ENCODE data around the gene ZBTB25. TPM values are rescaled to one million over a fixed set of nuclear protein-coding genes. Genes with fewer than 3 reads are reported as not detected.

ZBTB25 gene
- total and polyA plus RNA-seq, 10 of the 15 experiments (the other 5 are each of a cell fraction or from before 2014, with no cell fraction given) = 4.1 to 33.9 (median 9.7) TPM

GRCh38 chr14:64474698-64475097, 28.9 kb downstream of the ZBTB25 start:
- H3K36me3 ChIP-seq (ENCODE audit: control insufficient read depth in 2 of 2, insufficient read depth in 2 of 2, low read length in 1 of 2) = no peaks in the 10 kb centered on the region; a peak in 1 of 4 replicates
- no peaks in the 10 kb centered on the region for H3K9me3 ChIP-seq (replicated peaks; ENCODE audit: control insufficient read depth, insufficient read depth, low read length)
- DNase-seq (ENCODE audit: low read depth, low spot score) (no peak), FAIRE-seq (no peak), ATAC-seq (no peak)
- no TSS peak for BruUV-seq (replicated peaks)
- ChIA-PET POLR2A (interaction anchor here (1.1 to 1.2 kb wide), 2 partner anchors 30 to 38 kb away, joined by 3 to 7 read pairs; no protein-coding TSS in a partner anchor), SMC1A (ENCODE audit: uncharacterized antibody, unreplicated experiment) (interaction anchor here (0.8 to 2.8 kb wide), 13 partner anchors 10 to 161 kb away, joined by 3 to 14 read pairs (median 4); no protein-coding TSS in a partner anchor), CTCF (interaction anchor here (0.6 to 9.8 kb wide), 5 partner anchors 12 to 130 kb away, joined by 3 to 244 read pairs (median 3); no protein-coding TSS in a partner anchor), RAD21 (ENCODE audit: unreplicated experiment) (interaction anchor here (1.0 to 1.2 kb wide), 3 partner anchors 11 to 35 kb away, joined by 3 to 11 read pairs (median 4); no protein-coding TSS in a partner anchor)
- intact Hi-C loops (cut with micrococcal nuclease; ENCODE audit: unreplicated experiment) = no loop called here
- H3K4me1 ChIP-seq (ENCODE audit: control insufficient read depth, insufficient read depth, low read length) = peaks cover 8% of the 10 kb centered on the region
- no peak overlapping the region for H3K4me3 ChIP-seq
- no peaks in the 10 kb centered on the region for H4K20me1 ChIP-seq (ENCODE audit: control insufficient read depth, insufficient read depth)
- no peak overlapping the region for H3K27ac ChIP-seq (ENCODE audit: control insufficient read depth, insufficient read depth)
- no peaks in the 10 kb centered on the region for H3K27me3 ChIP-seq (replicated peaks in 1 of 2; ENCODE audit: control insufficient read depth in 2 of 2, insufficient read depth in 2 of 2, low read length in 1 of 2)
- no peak overlapping the region for H3K9ac ChIP-seq (ENCODE audit: control insufficient read depth, insufficient read depth, low read length)
- H3K79me2 ChIP-seq (ENCODE audit: control insufficient read depth, insufficient read depth, low read length) = no peaks in the 10 kb centered on the region; the same call in 1 of the 2 replicates
- no peak overlapping the region for H2AFZ ChIP-seq (ENCODE audit: control insufficient read depth, low read depth, low read length)
- in situ Hi-C loops (cut with MboI) = loop anchor here (5.0 kb wide), 1 partner anchor 132 kb away; no protein-coding TSS in a partner anchor
- 83% methylated on average over 4 of the region's 4 CpGs for WGBS (ENCODE audit: insufficient coverage, insufficient replicate concordance, low lambda C conversion rate, missing lambda C conversion rate)
- TF ChIP-seq SIN3A (IDR thresholded peaks at IDR 0.05; ENCODE audit: low read depth, low read length) (no peak), SIX5 (IDR thresholded peaks at IDR 0.05; ENCODE audit: low read depth, low read length, severe bottlenecking) (no peak), JUND (IDR thresholded peaks at IDR 0.05; ENCODE audit: low read depth, low read length) (no peak), RELA (IDR thresholded peaks at IDR 0.05; ENCODE audit: borderline replicate concordance, partially characterized antibody) (no peak), EZH2 (IDR thresholded peaks at IDR 0.05; ENCODE audit: borderline replicate concordance, control insufficient read depth, low read depth, low read length) (no peak), YY1 (IDR thresholded peaks at IDR 0.05; ENCODE audit: low read depth, low read length) (no peak), MLLT1 (IDR thresholded peaks at IDR 0.05) (no peak), NFIC (IDR thresholded peaks at IDR 0.05; ENCODE audit: low read depth, low read length) (no peak), SUZ12 (IDR thresholded peaks at IDR 0.05; ENCODE audit: unreplicated experiment) (no peak), GATAD2B (conservative IDR thresholded peaks at IDR 0.05; ENCODE audit: low read depth) (no peak), SUPT20H (IDR thresholded peaks at IDR 0.05; ENCODE audit: borderline replicate concordance, control insufficient read depth, low read depth, low read length) (no peak), HDGF (IDR thresholded peaks at IDR 0.05) (no peak), EP300 (IDR thresholded peaks at IDR 0.05; ENCODE audit: borderline replicate concordance in 1 of 2, control insufficient read depth in 1 of 2, low read depth in 2 of 2, low read length in 2 of 2) (no peak), BHLHE40 (IDR thresholded peaks at IDR 0.05; ENCODE audit: borderline replicate concordance in 1 of 2, low read depth in 2 of 2, low read length in 1 of 2) (no peak)
- TF ChIP-seq, protein P1, sequence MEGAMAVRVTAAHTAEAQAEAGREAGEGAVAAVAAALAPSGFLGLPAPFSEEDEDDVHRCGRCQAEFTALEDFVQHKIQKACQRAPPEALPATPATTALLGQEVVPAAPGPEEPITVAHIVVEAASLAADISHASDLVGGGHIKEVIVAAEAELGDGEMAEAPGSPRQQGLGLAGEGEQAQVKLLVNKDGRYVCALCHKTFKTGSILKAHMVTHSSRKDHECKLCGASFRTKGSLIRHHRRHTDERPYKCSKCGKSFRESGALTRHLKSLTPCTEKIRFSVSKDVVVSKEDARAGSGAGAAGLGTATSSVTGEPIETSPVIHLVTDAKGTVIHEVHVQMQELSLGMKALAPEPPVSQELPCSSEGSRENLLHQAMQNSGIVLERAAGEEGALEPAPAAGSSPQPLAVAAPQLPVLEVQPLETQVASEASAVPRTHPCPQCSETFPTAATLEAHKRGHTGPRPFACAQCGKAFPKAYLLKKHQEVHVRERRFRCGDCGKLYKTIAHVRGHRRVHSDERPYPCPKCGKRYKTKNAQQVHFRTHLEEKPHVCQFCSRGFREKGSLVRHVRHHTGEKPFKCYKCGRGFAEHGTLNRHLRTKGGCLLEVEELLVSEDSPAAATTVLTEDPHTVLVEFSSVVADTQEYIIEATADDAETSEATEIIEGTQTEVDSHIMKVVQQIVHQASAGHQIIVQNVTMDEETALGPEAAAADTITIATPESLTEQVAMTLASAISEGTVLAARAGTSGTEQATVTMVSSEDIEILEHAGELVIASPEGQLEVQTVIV (IDR thresholded peaks at IDR 0.05; ENCODE audit: borderline replicate concordance, partially characterized antibody) = no peak
- H3K4me2 ChIP-seq (ENCODE audit: control insufficient read depth, insufficient read depth) = no peak overlapping the region

Measured in GM12878 (cell line).